ENCODE results near the gene NUFIP1. TPM values are rescaled to one million over a fixed set of nuclear protein-coding genes. Genes with fewer than 3 reads are reported as not detected.
"Not testable (repeated sequence)": the region's sequence is repeated elsewhere in the genome, so short reads cannot be mapped to it uniquely, and the experiment has no call there.

Gene NUFIP1
- total and polyA plus RNA-seq, 2 donors (not counting 3 experiments of a cell fraction or from before 2014, with no cell fraction given), result 1.4 to 6.9 TPM

DNA sequence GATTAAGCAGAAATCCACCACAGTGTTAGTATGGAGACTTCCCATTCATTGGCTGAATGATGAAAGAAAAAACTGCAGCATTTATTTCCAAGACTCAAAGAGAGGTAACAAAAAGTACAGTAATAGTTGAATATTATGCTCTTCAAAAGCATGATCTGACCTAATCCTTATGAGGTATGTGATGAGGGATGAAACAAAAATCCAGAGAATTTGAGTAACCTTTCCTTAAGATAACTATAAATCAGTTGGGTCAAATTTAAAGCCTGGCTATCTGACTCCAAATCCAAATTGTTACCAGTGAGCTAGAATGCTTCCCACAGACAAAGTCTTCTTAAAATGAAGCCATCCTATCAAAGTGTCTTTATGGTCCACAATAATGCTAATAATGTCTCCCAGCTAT is 38.1 kb downstream of the NUFIP1 start:
- DNase-seq (ENCODE audit: low read depth, low spot score), result no peak
- dilution Hi-C loops (cut with MboI; ENCODE audit: extremely low pct_ligation_motif_present, low sequenced_read_pairs), result no loop called here
- no TSS peak for BruUV-seq (replicated peaks)
- no peak overlapping the region for H3K9ac ChIP-seq (replicated peaks; ENCODE audit: extremely low read depth, insufficient read depth, low read length)
- H2AFZ ChIP-seq (ENCODE audit: low read depth, low read length), result no peak overlapping the region
- H3K4me3 ChIP-seq (replicated peaks in 1 of 3; ENCODE audit: insufficient read depth in 1 of 3, low read depth in 1 of 3, low read length in 3 of 3), result no peak overlapping the region
- no peaks in the 10 kb centered on the region for H3K79me2 ChIP-seq (ENCODE audit: control insufficient read depth, insufficient read depth, low read length)
- no peak overlapping the region for H3K27ac ChIP-seq (ENCODE audit: insufficient read depth, low read depth, low read length)
- H3K9me1 ChIP-seq (replicated peaks; ENCODE audit: control insufficient read depth, extremely low read depth, insufficient read depth, low read length), result no peaks in the 10 kb centered on the region
- no peaks in the 10 kb centered on the region for H3K27me3 ChIP-seq (ENCODE audit: control insufficient read depth in 2 of 2, insufficient read depth in 2 of 2, low read length in 2 of 2)
- no peaks in the 10 kb centered on the region for H3K36me3 ChIP-seq (ENCODE audit: control insufficient read depth in 2 of 2, extremely low read depth in 1 of 2, insufficient read depth in 2 of 2, low read length in 2 of 2)
- H3K4me1 ChIP-seq (ENCODE audit: control insufficient read depth, extremely low read depth, insufficient read depth, low read length), result no peaks in the 10 kb centered on the region
- ChIA-PET POLR2A (no interaction called here), CTCF (interaction anchor here (1.1 to 2.0 kb wide), 3 partner anchors 9 to 1046 kb away, joined by 3 to 6 read pairs (median 3); no protein-coding TSS in a partner anchor)
- no peaks in the 10 kb centered on the region for H3K9me3 ChIP-seq (replicated peaks; ENCODE audit: control insufficient read depth, insufficient read depth, low read length)
- TF ChIP-seq JUN (IDR thresholded peaks at IDR 0.05; ENCODE audit: borderline replicate concordance, insufficient read depth, insufficient read length, low read depth), result no peak
- intact Hi-C loops (cut with micrococcal nuclease), result no loop called here
- H3K4me2 ChIP-seq (ENCODE audit: insufficient read depth, low read length), result peak overlapping the region; percentile 4
- no peaks in the 10 kb centered on the region for H4K20me1 ChIP-seq (replicated peaks; ENCODE audit: control insufficient read depth, extremely low read depth, insufficient read depth, low read length)
- no peak for FAIRE-seq

DNA sequence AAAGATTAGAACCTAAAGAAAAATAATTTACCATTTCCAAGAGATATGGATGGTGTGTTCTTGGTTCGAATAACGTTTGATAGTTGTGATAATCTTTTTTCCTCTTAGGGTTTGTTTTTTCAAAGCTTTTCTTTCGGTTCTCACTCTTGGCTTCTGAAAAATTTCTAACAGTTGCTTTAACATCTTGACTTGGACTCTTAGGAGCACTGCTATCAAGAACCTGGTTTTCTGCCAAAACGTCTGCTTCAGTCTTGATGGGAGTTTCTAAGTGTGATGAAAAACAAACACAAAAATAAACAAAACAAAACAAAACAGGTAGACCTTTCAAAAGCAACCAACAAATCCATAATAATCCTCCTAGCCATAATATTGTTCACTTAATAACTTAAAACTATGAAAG is 45.9 kb downstream of the NUFIP1 start:
- intact Hi-C loops (cut with micrococcal nuclease); H3K9me1 ChIP-seq (replicated peaks; ENCODE audit: control insufficient read depth, extremely low read depth, insufficient read depth, low read length); H3K4me1 ChIP-seq (ENCODE audit: control insufficient read depth, extremely low read depth, insufficient read depth, low read length); H3K9ac ChIP-seq (replicated peaks; ENCODE audit: extremely low read depth, insufficient read depth, low read length); H3K27ac ChIP-seq (ENCODE audit: insufficient read depth, low read depth, low read length); BruUV-seq (replicated peaks); H3K9me3 ChIP-seq (replicated peaks; ENCODE audit: control insufficient read depth, insufficient read depth, low read length); H3K4me3 ChIP-seq (replicated peaks in 1 of 3; ENCODE audit: insufficient read depth in 1 of 3, low read depth in 1 of 3, low read length in 3 of 3); H3K79me2 ChIP-seq (ENCODE audit: control insufficient read depth, insufficient read depth, low read length); H2AFZ ChIP-seq (ENCODE audit: low read depth, low read length); DNase-seq (ENCODE audit: low read depth, low spot score); FAIRE-seq; H3K27me3 ChIP-seq (ENCODE audit: control insufficient read depth in 2 of 2, insufficient read depth in 2 of 2, low read length in 2 of 2); H4K20me1 ChIP-seq (replicated peaks; ENCODE audit: control insufficient read depth, extremely low read depth, insufficient read depth, low read length); H3K36me3 ChIP-seq (ENCODE audit: control insufficient read depth in 2 of 2, extremely low read depth in 1 of 2, insufficient read depth in 2 of 2, low read length in 2 of 2); dilution Hi-C loops (cut with MboI; ENCODE audit: extremely low pct_ligation_motif_present, low sequenced_read_pairs); H3K4me2 ChIP-seq (ENCODE audit: insufficient read depth, low read length): not testable (repeated sequence)
- ChIA-PET CTCF (interaction anchor here (1.7 to 2.5 kb wide), 2 partner anchors 8 to 10 kb away, joined by 6 to 10 read pairs; no protein-coding TSS in a partner anchor), POLR2A (interaction anchor here (0.8 kb wide), 1 partner anchor 11 kb away, joined by 7 read pairs; no protein-coding TSS in a partner anchor)

Measured in endothelial cell of umbilical vein (primary cell).